Hippocampal formation (tissue), 2 donors: ENCODE results near the gene TMEM40.
"Not testable (repeated sequence)": the region's sequence is repeated elsewhere in the genome, so short reads cannot be mapped to it uniquely, and the experiment has no call there.

Experiments used
- DNase-seq, 2 donors: peaks; one replicate each; lab custom pipeline; 2025; lab: John Stamatoyannopoulos, UW

Gene TMEM40

GRCh38 chr3:12759097-12759679 lies at the start of gene TMEM40:
TMEM40 (minus strand) TSS chr3:12759259; CDS start chr3:12749832, 9,427 bp downstream.
- DNase-seq, result no peak

GRCh38 chr3:12808587-12808986 lies 49.5 kb upstream of the TMEM40 start:
- no peak for DNase-seq

- DNase-seq, result no peak
Measured at GRCh38 chr3:12807601-12808359, 48.7 kb upstream of the TMEM40 start.

- DNase-seq, result no peak
Measured at GRCh38 chr3:12807066-12807465, 48.0 kb upstream of the TMEM40 start.

- DNase-seq, result no peak
Measured at GRCh38 chr3:12803371-12803770, 44.3 kb upstream of the TMEM40 start.

- DNase-seq, result no peak
Measured at GRCh38 chr3:12799525-12800440, 40.7 kb upstream of the TMEM40 start.

GRCh38 chr3:12798559-12799179 lies 39.6 kb upstream of the TMEM40 start:
- DNase-seq, result no peak

GRCh38 chr3:12797892-12798558 lies 39.0 kb upstream of the TMEM40 start:
- DNase-seq, result no peak

- DNase-seq, result no peak
Measured at GRCh38 chr3:12797124-12797891, 38.2 kb upstream of the TMEM40 start.

GRCh38 chr3:12796171-12797123 lies 37.4 kb upstream of the TMEM40 start, which contains the start of gene CAND2:
CAND2 (plus strand) TSS chr3:12796680; CDS start chr3:12796721, 41 bp downstream.
- DNase-seq, result peak; percentile 44 to 48

- no peak for DNase-seq
Measured at GRCh38 chr3:12793701-12794100, 34.6 kb upstream of the TMEM40 start.

GRCh38 chr3:12791430-12791829 lies 32.4 kb upstream of the TMEM40 start:
- no peak for DNase-seq

GRCh38 chr3:12787967-12788690 lies 29.1 kb upstream of the TMEM40 start:
- not testable (repeated sequence) for DNase-seq

- peak in 1 of 2 donors; percentile 39 for DNase-seq
Measured at GRCh38 chr3:12787346-12787745, 28.3 kb upstream of the TMEM40 start.

GRCh38 chr3:12785096-12785495 lies 26.0 kb upstream of the TMEM40 start:
- no peak for DNase-seq

- no peak for DNase-seq
Measured at GRCh38 chr3:12782172-12782815, 23.2 kb upstream of the TMEM40 start.

GRCh38 chr3:12780751-12781150 lies 21.7 kb upstream of the TMEM40 start:
- no peak for DNase-seq

- DNase-seq, result no peak
Measured at GRCh38 chr3:12777171-12777570, 18.1 kb upstream of the TMEM40 start.
